ENCODE data around the gene PEAK3. TPM values are rescaled to one million over a fixed set of nuclear protein-coding genes. Genes with fewer than 3 reads are reported as not detected.

The PEAK3 gene
- total RNA-seq, 2 donors from 2014 or later: 0.27 to 0.80 TPM

DNA sequence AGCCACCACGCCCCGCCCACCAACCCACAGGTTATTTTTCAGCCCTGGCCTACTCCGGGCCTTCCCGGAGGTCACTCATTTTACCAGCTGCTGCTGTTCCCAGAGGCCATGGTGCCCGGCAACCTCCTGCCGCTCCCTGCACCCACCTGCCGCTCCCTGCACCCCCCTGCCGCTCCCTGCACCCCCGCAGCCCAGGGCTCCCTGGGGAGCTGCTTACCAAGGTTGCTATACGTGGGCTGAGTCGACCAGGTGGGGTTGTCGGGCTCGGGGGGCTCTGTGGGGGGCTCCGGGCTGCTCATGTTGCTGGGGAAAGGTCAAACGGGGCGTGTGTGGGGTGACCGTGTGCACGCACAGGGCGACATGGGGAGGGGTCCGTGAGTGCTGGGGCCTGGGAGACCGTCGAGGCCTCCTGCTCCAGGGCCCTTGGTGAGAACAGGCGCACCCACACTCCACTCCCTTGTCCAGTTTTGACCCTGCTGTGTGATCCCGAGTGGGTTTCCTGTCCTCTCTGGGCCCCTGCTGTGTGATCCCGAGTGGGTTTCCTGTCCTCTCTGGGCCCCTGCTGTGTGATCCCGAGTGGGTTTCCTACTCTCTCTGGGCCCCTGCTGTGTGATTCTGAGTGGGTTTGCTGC lies 1.2 kb downstream of the PEAK3 start:
- peaks cover 5% of the 10 kb centered on the region for H3K4me1 ChIP-seq (replicated peaks)
- 75% methylated on average over 26 of the region's 26 CpGs for WGBS
- no peak overlapping the region for H3K27ac ChIP-seq
- intact Hi-C loops (cut with DNase I): no loop called here
- H3K9me3 ChIP-seq: no peaks in the 10 kb centered on the region
- no peak overlapping the region for H3K4me3 ChIP-seq
- H3K36me3 ChIP-seq: no peaks in the 10 kb centered on the region
- H3K27me3 ChIP-seq (replicated peaks; ENCODE audit: insufficient read depth): no peaks in the 10 kb centered on the region
- DNase-seq (ENCODE audit: low spot score): no peak
- TF ChIP-seq, protein P1, sequence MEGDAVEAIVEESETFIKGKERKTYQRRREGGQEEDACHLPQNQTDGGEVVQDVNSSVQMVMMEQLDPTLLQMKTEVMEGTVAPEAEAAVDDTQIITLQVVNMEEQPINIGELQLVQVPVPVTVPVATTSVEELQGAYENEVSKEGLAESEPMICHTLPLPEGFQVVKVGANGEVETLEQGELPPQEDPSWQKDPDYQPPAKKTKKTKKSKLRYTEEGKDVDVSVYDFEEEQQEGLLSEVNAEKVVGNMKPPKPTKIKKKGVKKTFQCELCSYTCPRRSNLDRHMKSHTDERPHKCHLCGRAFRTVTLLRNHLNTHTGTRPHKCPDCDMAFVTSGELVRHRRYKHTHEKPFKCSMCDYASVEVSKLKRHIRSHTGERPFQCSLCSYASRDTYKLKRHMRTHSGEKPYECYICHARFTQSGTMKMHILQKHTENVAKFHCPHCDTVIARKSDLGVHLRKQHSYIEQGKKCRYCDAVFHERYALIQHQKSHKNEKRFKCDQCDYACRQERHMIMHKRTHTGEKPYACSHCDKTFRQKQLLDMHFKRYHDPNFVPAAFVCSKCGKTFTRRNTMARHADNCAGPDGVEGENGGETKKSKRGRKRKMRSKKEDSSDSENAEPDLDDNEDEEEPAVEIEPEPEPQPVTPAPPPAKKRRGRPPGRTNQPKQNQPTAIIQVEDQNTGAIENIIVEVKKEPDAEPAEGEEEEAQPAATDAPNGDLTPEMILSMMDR (IDR thresholded peaks at IDR 0.05): no peak
- TF ChIP-seq POLR2AphosphoS5 (IDR thresholded peaks at IDR 0.05) (no peak), POLR2A (IDR thresholded peaks at IDR 0.05) (no peak)

DNA sequence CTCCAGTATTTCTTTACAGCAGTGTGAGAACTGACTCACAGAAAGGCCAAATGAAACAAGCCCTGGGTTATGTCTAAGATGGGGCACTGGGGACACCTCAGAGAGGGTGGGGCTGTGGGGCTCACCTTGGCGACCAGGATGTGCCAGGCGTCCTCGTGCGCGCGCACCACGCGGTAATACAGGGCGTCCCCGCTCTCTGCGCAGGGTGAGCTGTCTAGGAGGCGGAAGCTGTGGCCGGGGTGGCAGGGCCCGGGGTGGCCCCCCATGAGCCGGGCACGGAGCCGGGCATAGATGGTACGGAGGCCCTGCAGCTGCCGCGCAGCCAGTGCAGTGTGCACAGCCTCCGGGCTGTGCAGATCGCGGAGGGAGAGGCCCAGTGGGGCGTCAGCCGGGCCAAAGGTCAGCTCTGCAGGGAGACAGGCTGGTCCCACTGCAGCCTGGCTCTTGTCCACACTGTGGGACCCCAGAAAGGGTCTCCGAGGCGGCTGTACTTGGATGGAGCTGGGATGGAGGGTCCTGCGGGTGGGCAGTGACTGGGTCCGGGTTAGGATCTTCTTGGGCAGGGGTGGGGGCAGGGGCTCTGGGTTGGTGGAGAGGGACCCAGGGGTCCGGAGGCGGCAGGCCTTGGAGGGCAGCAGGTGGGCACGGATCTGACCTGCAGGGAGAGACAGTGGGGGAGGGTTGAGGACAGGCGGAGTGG lies 3.4 kb downstream of the PEAK3 start:
- H3K4me1 ChIP-seq (replicated peaks): peaks cover 5% of the 10 kb centered on the region
- WGBS: 86% methylated on average over 33 of the region's 33 CpGs
- intact Hi-C loops (cut with DNase I): loop anchor here (5.0 kb wide), 2 partner anchors 39 to 109 kb away; no protein-coding TSS in a partner anchor

GRCh38 chr19:2277138-2277537 lies 4.8 kb downstream of the PEAK3 start:
- peaks cover 20% of the 10 kb centered on the region for H3K4me1 ChIP-seq (replicated peaks)
- peaks cover 0 to 5% of the 10 kb centered on the region in 2 donors for H3K36me3 ChIP-seq
- H3K9me3 ChIP-seq: no peaks in the 10 kb centered on the region
- no peaks in the 10 kb centered on the region for H3K27me3 ChIP-seq (replicated peaks; ENCODE audit: insufficient read depth)
- no peak overlapping the region for H3K27ac ChIP-seq
- WGBS: 74% methylated on average over 9 of the region's 9 CpGs
- TF ChIP-seq, protein P1 (IDR thresholded peaks at IDR 0.05): no peak
- no peak for TF ChIP-seq POLR2AphosphoS5 (IDR thresholded peaks at IDR 0.05)
- TF ChIP-seq POLR2A (IDR thresholded peaks at IDR 0.05): no peak
- no peak overlapping the region for H3K4me3 ChIP-seq
- no peak for DNase-seq (ENCODE audit: low spot score)
- intact Hi-C loops (cut with DNase I): loop anchor here (5.0 kb wide), 2 partner anchors 40 to 110 kb away; no protein-coding TSS in a partner anchor

More for the DNA sequence above, 3.4 kb downstream of the PEAK3 start:
- Histone ChIP-seq H3K27ac (no peak overlapping the region), H3K27me3 (replicated peaks; ENCODE audit: insufficient read depth) (no peaks in the 10 kb centered on the region), H3K4me3 (no peak overlapping the region), H3K9me3 (no peaks in the 10 kb centered on the region), H3K36me3 (no peaks in the 10 kb centered on the region)
- TF ChIP-seq POLR2AphosphoS5 (IDR thresholded peaks at IDR 0.05): no peak
- TF ChIP-seq, protein P1 (IDR thresholded peaks at IDR 0.05): no peak
- TF ChIP-seq POLR2A (IDR thresholded peaks at IDR 0.05): no peak
- DNase-seq (ENCODE audit: low spot score): no peak

DNA sequence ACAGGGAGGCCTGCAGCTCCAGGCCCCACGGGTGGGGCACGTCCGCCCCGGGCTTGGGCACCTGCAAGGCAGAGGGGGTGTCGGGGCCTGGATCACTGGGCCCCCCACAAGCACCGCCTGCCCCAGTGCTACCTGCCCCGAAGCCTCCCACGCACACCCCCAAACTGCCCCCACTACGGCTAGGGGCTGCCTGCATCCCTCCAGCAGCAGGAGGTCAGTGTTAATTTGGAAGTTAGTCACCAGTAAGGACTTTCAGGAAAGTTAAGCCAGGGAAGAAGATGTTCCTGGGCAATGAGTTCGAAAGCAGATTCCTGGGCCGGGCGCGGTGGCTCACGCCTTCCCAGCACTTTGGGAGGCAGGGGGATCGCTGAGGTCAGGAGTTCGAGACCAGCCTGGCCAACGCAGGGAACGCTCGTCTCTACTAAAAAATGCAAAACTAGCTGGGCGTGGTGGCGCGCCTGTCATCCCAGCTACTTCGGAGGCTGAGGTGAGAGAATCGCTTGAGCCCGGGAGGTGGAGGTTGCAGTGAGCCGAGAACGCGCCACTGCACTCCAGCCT lies 5.5 kb downstream of the PEAK3 start:
- 91% methylated on average over 28 of the region's 28 CpGs for WGBS
- no peak for DNase-seq (ENCODE audit: low spot score)
- Histone ChIP-seq H3K4me3 (no peak overlapping the region), H3K9me3 (no peaks in the 10 kb centered on the region), H3K36me3 (peaks cover 0 to 5% of the 10 kb centered on the region in 2 donors), H3K4me1 (replicated peaks) (peaks cover 19% of the 10 kb centered on the region), H3K27ac (no peak overlapping the region), H3K27me3 (replicated peaks; ENCODE audit: insufficient read depth) (no peaks in the 10 kb centered on the region)
- intact Hi-C loops (cut with DNase I): loop anchor here (5.0 kb wide), 2 partner anchors 41 to 111 kb away; no protein-coding TSS in a partner anchor
- TF ChIP-seq POLR2A (IDR thresholded peaks at IDR 0.05) (no peak), POLR2AphosphoS5 (IDR thresholded peaks at IDR 0.05) (no peak)
- TF ChIP-seq, protein P1 (IDR thresholded peaks at IDR 0.05): no peak
